ENCODE data around the gene EYA3.
"Not testable (repeated sequence)": the region's sequence is repeated elsewhere in the genome, so short reads cannot be mapped to it uniquely, and the experiment has no call there.

DNA sequence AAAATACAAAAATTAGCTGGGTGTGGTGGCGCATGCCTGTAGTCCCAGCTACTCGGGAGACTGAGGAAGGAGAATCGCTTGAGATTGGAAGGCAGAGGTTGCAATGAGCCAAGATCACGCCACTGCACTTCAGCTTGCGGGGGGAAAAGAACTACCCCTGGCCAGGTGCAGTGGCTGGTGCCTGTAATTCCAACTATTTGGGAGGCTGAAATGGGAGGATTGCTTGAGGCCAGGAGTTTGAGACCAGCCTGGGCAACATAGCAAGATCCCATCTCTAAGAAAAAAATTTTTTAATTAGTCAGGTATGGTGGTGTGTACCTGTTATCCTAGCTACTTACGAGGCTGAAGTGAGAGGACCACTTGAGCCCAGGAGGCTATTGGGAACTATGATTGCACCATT lies 93.9 kb downstream of the EYA3 start:
- not testable (repeated sequence) for TF ChIP-seq RB1 (IDR thresholded peaks at IDR 0.05; ENCODE audit: borderline replicate concordance); RAD21 (IDR thresholded peaks at IDR 0.05; ENCODE audit: insufficient read depth, low read depth, low read length); CTCF (IDR thresholded peaks at IDR 0.05 in 2 of 3, conservative IDR thresholded peaks at IDR 0.05 in 1 of 3; ENCODE audit: control insufficient read depth in 2 of 3, extremely low read depth in 1 of 3, insufficient read depth in 1 of 3, low read depth in 3 of 3, low read length in 3 of 3); POLR2A (IDR thresholded peaks at IDR 0.05; ENCODE audit: low read depth, low read length); SIN3A (IDR thresholded peaks at IDR 0.05; ENCODE audit: low read depth, low read length); ZNF217 (IDR thresholded peaks at IDR 0.05); SMC3 (IDR thresholded peaks at IDR 0.05; ENCODE audit: borderline replicate concordance, low read length)
